ENCODE measurements around the gene CCDC8. TPM values are rescaled to one million over a fixed set of nuclear protein-coding genes. Genes with fewer than 3 reads are reported as not detected.

Gene CCDC8
- polyA plus RNA-seq, 1 donor from 2014 or later: 0.84 TPM

DNA sequence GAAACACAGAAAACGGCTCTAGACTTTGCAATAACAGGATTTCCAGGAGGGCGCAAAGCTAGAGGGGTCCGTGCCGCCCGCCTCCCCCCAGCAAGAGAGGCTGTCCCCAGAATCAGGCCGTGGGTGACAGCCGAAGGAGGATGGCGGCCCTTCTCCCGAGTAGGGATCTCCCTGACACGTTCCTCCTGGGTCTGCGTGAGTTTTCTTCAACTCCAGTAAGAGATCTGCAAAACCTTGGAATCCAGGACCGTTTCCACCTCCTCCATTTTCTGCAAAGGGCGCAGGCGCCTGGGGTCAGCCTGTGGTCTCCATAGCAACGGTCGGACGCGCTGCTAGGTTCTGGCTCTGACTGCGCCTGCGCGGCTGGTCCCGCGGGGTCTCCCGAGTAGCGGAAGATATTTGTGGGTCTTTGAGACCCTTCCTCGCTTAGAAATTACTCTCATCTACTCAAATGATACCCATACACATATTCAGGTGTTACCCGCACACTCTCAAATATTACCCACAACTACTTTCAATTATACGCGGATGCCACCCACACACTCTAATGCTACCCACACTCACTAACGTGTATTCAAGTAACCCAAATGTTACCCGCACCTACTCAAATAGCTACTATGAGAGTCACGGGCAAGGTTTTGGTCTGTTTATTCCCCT lies 13.3 kb upstream of the CCDC8 start:
- no peaks in the 10 kb centered on the region for H3K36me3 ChIP-seq (ENCODE audit: insufficient read depth, low read length)
- peak overlapping the region; percentile 96 for H3K4me2 ChIP-seq (ENCODE audit: low read length)
- no peak overlapping the region for H2AFZ ChIP-seq (ENCODE audit: low read depth, low read length)
- H3K79me2 ChIP-seq (replicated peaks; ENCODE audit: insufficient read depth, low read length): peaks cover 25% of the 10 kb centered on the region
- H3K27ac ChIP-seq (ENCODE audit: low read length): peak overlapping the region; percentile 71
- TF ChIP-seq REST (IDR thresholded peaks at IDR 0.05; ENCODE audit: borderline replicate concordance) (peak; percentile 20), MXI1 (conservative IDR thresholded peaks at IDR 0.05; ENCODE audit: poor library complexity, severe bottlenecking) (peak; percentile 74), RAD21 (conservative IDR thresholded peaks at IDR 0.05) (peak; percentile 27), POLR2AphosphoS5 (IDR thresholded peaks at IDR 0.05) (peak; percentile 50)
- TF ChIP-seq, protein P1, sequence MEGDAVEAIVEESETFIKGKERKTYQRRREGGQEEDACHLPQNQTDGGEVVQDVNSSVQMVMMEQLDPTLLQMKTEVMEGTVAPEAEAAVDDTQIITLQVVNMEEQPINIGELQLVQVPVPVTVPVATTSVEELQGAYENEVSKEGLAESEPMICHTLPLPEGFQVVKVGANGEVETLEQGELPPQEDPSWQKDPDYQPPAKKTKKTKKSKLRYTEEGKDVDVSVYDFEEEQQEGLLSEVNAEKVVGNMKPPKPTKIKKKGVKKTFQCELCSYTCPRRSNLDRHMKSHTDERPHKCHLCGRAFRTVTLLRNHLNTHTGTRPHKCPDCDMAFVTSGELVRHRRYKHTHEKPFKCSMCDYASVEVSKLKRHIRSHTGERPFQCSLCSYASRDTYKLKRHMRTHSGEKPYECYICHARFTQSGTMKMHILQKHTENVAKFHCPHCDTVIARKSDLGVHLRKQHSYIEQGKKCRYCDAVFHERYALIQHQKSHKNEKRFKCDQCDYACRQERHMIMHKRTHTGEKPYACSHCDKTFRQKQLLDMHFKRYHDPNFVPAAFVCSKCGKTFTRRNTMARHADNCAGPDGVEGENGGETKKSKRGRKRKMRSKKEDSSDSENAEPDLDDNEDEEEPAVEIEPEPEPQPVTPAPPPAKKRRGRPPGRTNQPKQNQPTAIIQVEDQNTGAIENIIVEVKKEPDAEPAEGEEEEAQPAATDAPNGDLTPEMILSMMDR (IDR thresholded peaks at IDR 0.05; ENCODE audit: poor library complexity, severe bottlenecking): no peak
- no peaks in the 10 kb centered on the region for H3K27me3 ChIP-seq (ENCODE audit: insufficient read depth, low read depth, low read length)
- H3F3A ChIP-seq (ENCODE audit: insufficient read depth, low read length, poor library complexity, severe bottlenecking): no peaks in the 10 kb centered on the region
- no peaks in the 10 kb centered on the region for H4K20me1 ChIP-seq (ENCODE audit: insufficient read depth)
- H3K9ac ChIP-seq (ENCODE audit: low read length): peak overlapping the region; percentile 83
- H3K9me2 ChIP-seq (ENCODE audit: insufficient read depth, low read length): no peaks in the 10 kb centered on the region
- peak overlapping the region; percentile 79 for H3K4me3 ChIP-seq (ENCODE audit: low read length)
- no peaks in the 10 kb centered on the region for H3K9me3 ChIP-seq (ENCODE audit: low read length)

DNA sequence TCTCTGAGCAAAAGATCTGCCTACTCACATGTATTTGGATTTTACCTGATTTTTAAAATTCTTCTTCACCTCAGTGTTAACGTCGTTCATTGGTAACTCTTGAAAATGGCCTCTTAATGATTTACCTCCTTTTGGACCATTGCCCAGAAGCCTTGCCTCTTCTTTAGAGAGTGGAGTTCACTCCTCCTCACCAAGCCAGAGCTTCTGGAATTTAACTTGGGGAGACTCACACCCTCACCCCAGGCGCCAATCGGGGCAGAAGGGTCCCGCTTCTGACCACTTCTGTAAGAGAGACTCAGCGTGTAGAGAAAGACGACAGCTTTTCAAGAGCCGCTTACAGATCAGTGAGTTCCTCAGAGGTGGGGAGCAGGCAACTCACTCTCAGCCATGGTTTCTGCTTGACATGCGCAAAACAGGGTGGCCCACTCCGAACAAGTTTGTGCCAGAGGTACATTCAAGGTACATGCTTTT lies 12.7 kb upstream of the CCDC8 start:
- no peaks in the 10 kb centered on the region for H3K9me3 ChIP-seq (ENCODE audit: low read length)
- H3K27ac ChIP-seq (ENCODE audit: low read length): peak overlapping the region; percentile 71
- TF ChIP-seq MXI1 (conservative IDR thresholded peaks at IDR 0.05; ENCODE audit: poor library complexity, severe bottlenecking) (no peak), TAF1 (IDR thresholded peaks at IDR 0.05; ENCODE audit: low read depth) (no peak), EZH2 (IDR thresholded peaks at IDR 0.05; ENCODE audit: borderline replicate concordance, insufficient read depth, low read length, poor library complexity, severe bottlenecking) (no peak), SMC3 (conservative IDR thresholded peaks at IDR 0.05; ENCODE audit: poor library complexity) (no peak), EP300 (conservative IDR thresholded peaks at IDR 0.05; ENCODE audit: poor library complexity, severe bottlenecking) (no peak), POLR2AphosphoS5 (IDR thresholded peaks at IDR 0.05) (no peak), REST (IDR thresholded peaks at IDR 0.05; ENCODE audit: borderline replicate concordance) (no peak), RAD21 (conservative IDR thresholded peaks at IDR 0.05) (no peak)
- TF ChIP-seq, protein P1 (IDR thresholded peaks at IDR 0.05; ENCODE audit: poor library complexity, severe bottlenecking): no peak
- no peaks in the 10 kb centered on the region for H4K20me1 ChIP-seq (ENCODE audit: insufficient read depth)
- peak overlapping the region; percentile 59 for H3K4me2 ChIP-seq (ENCODE audit: low read length)
- H3K27me3 ChIP-seq (ENCODE audit: insufficient read depth, low read depth, low read length): no peaks in the 10 kb centered on the region
- H3K9me2 ChIP-seq (ENCODE audit: insufficient read depth, low read length): no peaks in the 10 kb centered on the region
- H3K36me3 ChIP-seq (ENCODE audit: insufficient read depth, low read length): no peaks in the 10 kb centered on the region
- peak overlapping the region; percentile 79 for H3K4me3 ChIP-seq (ENCODE audit: low read length)
- peaks cover 25% of the 10 kb centered on the region for H3K79me2 ChIP-seq (replicated peaks; ENCODE audit: insufficient read depth, low read length)
- peak overlapping the region; percentile 83 for H3K9ac ChIP-seq (ENCODE audit: low read length)
- no peaks in the 10 kb centered on the region for H3F3A ChIP-seq (ENCODE audit: insufficient read depth, low read length, poor library complexity, severe bottlenecking)
- H2AFZ ChIP-seq (ENCODE audit: low read depth, low read length): no peak overlapping the region

Measured in neural cell (in vitro differentiated cells).